GM18861 (cell line): ENCODE data around the gene RECK.
A peak's percentile ranks its signal among the peaks of the same experiment; 100 is the strongest.
"Not testable (repeated sequence)": the region's sequence is repeated elsewhere in the genome, so short reads cannot be mapped to it uniquely, and the experiment has no call there.

ENCODE experiments used
- ATAC-seq: cut with Tn5 transposase; IDR thresholded peaks from one replicate; pipeline ENCODE4 v1.9.1; 2021; ENCODE audit not compliant: unreplicated experiment

The RECK gene

DNA sequence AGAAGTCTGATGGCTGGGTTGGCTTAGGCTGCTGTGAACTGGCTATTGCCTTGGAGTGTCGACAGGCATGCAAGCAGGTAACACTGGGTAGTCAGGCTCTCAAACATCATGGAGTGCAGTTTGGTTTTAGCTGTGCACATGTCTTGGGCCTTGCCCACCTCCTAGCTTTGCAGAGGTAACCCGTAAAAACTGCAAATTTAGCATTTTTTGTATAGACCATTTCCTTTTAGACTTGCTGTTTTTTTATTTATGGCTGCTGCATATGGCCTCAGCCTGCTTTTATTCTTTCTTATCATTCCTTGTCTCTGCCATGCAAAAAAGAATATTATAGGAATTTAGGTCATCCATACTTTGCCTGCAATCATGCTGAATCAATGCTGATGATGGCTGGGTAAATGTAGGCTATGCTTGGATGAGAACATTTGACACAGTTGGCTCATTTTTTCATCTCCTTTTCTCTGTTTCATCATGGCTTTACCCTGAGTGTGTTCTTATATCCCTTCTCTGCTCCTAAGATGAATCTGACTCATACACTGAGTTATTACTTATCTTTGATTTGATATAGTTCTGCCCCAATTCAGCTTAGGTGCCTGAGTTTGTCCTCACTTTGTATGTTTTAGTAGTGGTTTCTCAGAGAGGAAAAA, 27.2 kb downstream of the RECK start:
- ATAC-seq: no peak

GRCh38 chr9:36064448-36065037, 27.8 kb downstream of the RECK start:
- no peak for ATAC-seq

DNA sequence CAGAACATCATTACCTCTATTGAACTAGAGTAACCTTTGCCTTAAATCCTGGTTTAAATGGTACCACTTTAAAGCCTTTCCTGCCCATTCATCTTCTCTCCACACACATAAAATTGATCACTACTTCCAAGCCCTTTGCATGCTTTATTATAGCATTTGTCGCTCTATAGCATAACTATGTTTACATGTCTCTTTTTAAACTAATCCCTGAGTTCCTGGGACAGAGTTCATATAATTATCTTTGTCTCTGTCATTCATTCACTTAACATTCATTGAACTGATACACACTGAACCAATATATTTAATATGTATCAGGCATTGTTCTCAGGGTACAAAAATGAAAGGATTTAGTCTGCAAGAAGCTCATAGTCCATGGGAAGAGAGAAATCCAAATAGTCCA, 37.3 kb downstream of the RECK start:
- ATAC-seq: no peak

DNA sequence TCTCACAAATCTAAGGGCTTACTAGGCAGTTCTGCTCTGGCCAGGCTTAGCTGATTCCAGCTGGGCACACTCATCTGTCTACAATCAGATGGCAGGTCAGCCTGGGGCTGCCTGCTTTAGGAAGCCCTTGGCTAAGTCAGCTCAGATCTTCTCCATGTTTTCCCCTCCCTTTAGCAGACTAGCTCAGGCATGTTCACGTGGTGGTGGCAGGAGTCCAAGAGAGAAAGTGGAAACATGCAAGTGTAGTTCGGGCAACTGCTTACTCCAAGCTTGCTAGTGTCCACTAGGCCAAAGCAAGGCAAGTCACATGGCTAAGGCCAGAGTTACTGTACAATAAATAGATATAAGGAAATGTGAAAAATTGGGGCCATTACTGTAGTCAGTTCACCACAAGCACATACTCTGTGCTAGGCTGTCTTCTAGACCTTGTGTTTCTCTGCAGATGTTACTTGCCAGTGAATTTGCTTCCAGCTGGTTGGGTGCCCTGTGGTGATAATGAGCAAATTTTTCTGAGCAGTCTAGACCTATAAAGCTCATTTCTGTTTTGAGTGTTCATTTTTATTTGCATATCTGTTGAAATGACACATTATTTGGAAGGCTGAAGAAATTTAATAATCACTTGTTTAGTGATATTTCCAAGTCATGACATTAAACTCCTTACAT, 38.3 kb downstream of the RECK start:
- no peak for ATAC-seq

DNA sequence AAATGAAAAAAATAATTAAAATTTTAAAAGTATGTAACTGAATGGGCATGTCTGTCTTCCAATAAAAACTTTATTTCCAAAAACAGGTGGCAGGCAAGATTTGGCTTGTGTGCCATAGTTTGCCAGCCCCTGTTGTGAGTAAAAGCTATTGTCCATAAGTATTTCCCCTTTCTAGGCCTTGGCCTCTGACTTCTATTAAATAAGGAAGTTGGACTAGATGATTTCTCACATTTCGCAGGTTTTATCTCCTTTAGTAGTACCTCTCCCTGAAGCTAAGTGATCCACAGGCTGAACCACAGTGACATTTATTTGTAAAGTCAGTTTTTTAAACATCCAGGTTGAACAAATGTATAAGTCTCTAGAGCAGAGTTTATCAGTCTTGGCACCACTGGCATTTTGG, 41.3 kb downstream of the RECK start:
- ATAC-seq: no peak

GRCh38 chr9:36080519-36080918, 43.8 kb downstream of the RECK start:
- no peak for ATAC-seq

- no peak for ATAC-seq
Observed at GRCh38 chr9:36082931-36083330, 46.2 kb downstream of the RECK start.

DNA sequence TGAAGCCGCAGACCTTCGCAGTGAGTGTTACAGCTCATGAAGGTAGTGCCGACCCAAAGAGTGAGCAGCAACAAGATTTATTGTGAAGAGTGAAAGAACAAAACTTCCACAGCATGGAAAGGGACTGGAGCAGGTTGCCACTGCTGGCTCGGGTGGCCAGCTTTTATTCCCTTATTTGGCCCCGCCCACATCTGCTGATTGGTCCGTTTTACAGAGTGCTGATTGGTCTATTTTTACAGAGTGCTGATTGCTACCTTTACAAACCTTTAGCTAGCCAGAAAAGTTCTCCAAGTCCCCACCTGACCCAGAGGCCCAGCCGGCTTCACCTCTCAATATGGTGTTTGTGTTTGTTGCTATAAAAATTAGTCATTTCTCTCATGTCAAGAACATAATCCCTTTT, 49.7 kb downstream of the RECK start:
- ATAC-seq: no peak

- not testable (repeated sequence) for ATAC-seq
Observed at GRCh38 chr9:36087054-36087453, 50.3 kb downstream of the RECK start.

GRCh38 chr9:36088020-36088419, 51.3 kb downstream of the RECK start:
- no peak for ATAC-seq

- ATAC-seq: no peak
Observed at GRCh38 chr9:36091026-36091953, 54.6 kb downstream of the RECK start.

- ATAC-seq: no peak
Observed at GRCh38 chr9:36092014-36092413, 55.3 kb downstream of the RECK start.

DNA sequence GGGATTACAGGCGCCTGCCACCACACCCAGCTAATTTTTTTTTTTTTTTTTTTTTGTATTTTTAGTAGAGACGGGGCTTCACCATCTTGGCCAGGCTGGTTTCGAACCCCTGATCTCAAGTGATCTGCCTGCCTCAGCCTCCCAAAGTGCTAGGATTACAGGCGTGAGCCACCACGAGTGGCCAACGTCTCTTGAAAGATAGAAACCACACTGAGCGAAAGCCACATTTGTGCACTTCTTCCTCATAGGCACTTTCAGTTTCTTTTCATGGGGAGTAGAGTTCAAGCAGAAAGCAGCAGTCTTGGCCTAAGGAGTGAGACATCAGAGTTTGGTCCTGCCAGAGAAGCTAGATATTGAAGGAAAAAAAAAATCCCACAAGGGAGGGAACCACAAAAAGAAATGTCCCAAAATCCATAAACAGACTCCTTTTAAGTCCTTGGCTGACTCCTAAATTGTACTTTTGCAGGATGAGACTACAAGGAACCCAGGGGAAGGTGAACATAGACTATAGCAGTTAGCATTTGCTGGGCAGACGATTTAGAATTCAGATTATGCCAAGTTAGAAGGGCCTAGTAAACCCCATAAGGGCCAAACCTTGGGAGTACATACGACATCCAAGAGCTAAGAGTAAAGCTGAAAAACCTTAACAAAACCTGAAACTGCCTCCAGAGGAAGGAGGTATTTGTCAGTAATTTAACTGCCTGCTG, 55.9 kb downstream of the RECK start:
- ATAC-seq: peak; percentile 80

DNA sequence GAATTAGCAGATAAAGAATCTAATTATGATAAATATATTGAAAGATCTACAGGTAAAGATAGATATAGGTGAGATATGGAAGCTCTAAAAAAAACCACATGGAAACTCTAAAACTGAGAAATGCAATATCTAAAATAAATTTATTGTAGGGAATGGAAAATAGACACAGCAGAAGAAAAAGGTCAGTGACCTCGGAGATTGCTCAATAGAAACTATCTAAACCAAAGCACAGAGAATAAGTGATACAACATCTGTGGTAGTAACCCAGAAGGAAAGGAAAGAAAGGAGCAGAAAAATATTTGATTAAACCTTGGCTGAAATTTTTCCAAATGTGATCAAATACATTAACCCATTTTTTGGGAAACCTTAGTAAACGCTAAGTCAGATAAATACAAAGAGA, 56.7 kb downstream of the RECK start:
- no peak for ATAC-seq

GRCh38 chr9:36099718-36100117, 63.0 kb downstream of the RECK start:
- no peak for ATAC-seq

DNA sequence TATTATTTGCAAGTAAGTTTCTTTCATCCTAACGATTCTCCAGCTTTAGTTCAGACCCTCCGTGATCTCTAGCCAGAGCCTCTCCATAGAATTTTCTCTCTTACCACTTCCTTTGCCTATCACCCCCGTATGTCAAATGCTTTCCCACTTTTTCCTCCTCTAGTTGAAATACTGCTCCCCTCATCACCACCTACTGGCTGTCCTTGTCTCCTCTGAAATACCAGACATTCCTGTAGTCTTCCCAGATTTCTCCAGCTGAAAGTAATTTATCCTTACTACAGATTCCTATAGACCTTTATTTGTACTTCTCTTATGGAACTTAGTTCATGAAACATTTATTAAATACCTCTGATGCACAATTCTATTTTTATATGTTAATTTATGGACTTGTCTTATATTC, 63.8 kb downstream of the RECK start:
- ATAC-seq: no peak

DNA sequence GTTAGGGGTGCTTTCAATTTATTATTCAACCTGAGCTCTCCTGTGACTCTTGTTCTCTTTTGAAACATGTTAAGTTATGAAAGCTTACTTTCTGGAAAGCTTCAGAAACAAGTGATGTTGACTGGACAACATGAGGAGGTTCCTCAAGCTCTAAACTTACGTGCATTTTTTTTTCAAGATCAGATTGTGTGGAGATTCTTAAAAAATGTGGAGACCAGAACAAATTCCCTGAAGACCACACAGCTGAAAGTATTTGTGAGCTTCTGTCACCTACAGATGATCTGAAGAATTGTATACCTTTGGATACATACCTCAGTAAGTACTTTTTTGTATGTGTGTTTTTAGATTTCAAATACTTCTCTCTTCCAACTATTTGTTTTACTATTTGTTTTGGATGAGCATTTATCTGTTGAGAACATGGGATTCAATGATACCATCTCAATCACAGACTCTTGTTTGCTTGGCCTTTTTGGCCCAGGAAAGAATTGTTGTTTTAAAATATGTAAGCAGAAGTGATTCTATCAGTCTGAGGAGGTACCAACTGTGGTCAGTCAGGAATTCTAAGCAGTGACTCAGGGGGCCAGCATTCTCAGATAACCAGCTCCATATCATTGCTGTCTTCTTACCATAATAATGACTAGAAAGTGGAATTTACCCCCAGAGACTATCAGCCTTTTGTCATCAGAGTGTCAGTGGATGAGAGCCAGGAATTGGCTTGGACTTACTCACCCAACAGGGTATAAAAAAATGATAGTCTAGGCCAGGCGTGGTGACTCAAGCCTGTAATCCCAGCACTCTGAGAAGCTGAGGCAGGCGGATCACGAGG, 65.4 kb downstream of the RECK start:
- ATAC-seq: no peak

DNA sequence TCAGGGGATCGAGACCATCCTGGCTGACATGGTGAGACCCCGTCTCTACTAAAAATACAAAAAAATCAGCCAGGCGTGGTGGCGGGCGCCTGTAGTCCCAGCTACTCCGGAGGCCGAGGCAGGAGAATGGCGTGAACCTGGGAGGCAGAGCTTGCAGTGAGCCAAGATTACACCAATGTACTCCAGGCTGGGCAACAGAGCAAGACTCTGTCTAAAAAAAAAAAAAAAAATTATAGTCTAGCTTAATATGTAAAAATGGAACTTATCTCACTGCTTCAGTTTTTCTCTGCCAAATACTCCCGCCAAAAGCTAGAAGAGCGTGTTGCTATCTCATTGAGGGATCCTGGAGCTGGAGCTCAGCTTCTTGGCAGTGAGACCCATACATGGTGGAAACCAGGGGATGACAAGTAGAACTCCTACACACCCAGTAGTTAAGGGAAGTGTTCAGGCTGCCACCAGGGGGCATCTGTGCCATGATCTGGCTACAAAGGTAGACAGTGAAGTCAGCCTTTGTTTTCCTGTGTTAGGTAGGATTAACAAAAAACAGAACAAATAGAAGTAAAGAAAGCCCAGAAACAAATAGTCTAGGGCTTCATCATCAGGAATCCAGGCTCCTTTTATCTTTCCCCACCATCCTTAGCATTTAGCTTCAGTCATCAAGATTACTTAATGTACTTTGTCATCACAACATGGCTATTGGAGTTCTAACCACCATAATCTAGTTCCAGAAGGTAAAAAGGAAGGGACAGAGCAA, 66.2 kb downstream of the RECK start:
- ATAC-seq: peak; percentile 51

- no peak for ATAC-seq
Observed at GRCh38 chr9:36109071-36109470, 72.4 kb downstream of the RECK start.
